NCI-H1417 (cell line): Measurements from ENCODE around the gene FOXE3.
"Not testable (repeated sequence)": the region's sequence is repeated elsewhere in the genome, so short reads cannot be mapped to it uniquely, and the experiment has no call there.

Experiments
- DNase-seq, 3 experiments: peaks; one replicate each; lab custom pipeline; 2025; lab: John Stamatoyannopoulos, UW

FOXE3 gene

GRCh38 chr1:47449822-47450552, 33.9 kb downstream of the FOXE3 start:
- DNase-seq, result no peak

GRCh38 chr1:47450606-47451005, 34.5 kb downstream of the FOXE3 start:
- DNase-seq, result no peak

GRCh38 chr1:47452426-47452825, 36.3 kb downstream of the FOXE3 start:
- DNase-seq, result peak in 1 of 3 experiments; percentile 20

- DNase-seq, result not testable (repeated sequence)
Observed at GRCh38 chr1:47453910-47454309, 37.8 kb downstream of the FOXE3 start.

GRCh38 chr1:47456250-47456649, 40.2 kb downstream of the FOXE3 start:
- no peak for DNase-seq

- not testable (repeated sequence) for DNase-seq
Observed at GRCh38 chr1:47457547-47457946, 41.5 kb downstream of the FOXE3 start.

GRCh38 chr1:47459253-47459788, 43.2 kb downstream of the FOXE3 start:
- DNase-seq, result peak; percentile 65 to 86 (median 81)

GRCh38 chr1:47460040-47460439, 44.0 kb downstream of the FOXE3 start:
- peak in 1 of 3 experiments; percentile 39 for DNase-seq

GRCh38 chr1:47460456-47460855, 44.4 kb downstream of the FOXE3 start:
- no peak for DNase-seq

- DNase-seq, result no peak
Observed at GRCh38 chr1:47465605-47466004, 49.5 kb downstream of the FOXE3 start.
